Osteocyte (in vitro differentiated cells): ENCODE results near the gene HTR1D. TPM values are rescaled to one million over a fixed set of nuclear protein-coding genes. Genes with fewer than 3 reads are reported as not detected.

Experiments
- DNase-seq: peaks from one replicate; pipeline ENCODE4 v3.0.0; 2021; ENCODE audit warnings: mixed read lengths; ENCODE audit not compliant: unreplicated experiment; ENCODE audit errors: extremely low spot score
- H3K27ac Mint-ChIP-seq: one replicate; pipeline ENCODE4 v1.8.0; 2021; ENCODE audit warnings: mild to moderate bottlenecking, mixed read lengths; ENCODE audit not compliant: unreplicated experiment
- H3K27me3 Mint-ChIP-seq: one replicate; pipeline ENCODE4 v1.8.0; 2021; ENCODE audit warnings: mixed read lengths; ENCODE audit not compliant: unreplicated experiment
- H3K36me3 Mint-ChIP-seq: one replicate; pipeline ENCODE4 v1.8.0; 2021; ENCODE audit warnings: mixed read lengths; ENCODE audit not compliant: unreplicated experiment
- H3K4me1 Mint-ChIP-seq: one replicate; pipeline ENCODE4 v1.8.0; 2021; ENCODE audit warnings: mixed read lengths; ENCODE audit not compliant: unreplicated experiment
- H3K4me3 Mint-ChIP-seq: one replicate; pipeline ENCODE4 v1.8.0; 2021; ENCODE audit warnings: mild to moderate bottlenecking, moderate library complexity, mixed read lengths; ENCODE audit not compliant: unreplicated experiment
- H3K9me3 Mint-ChIP-seq: one replicate; pipeline ENCODE4 v1.8.0; 2021; ENCODE audit warnings: mixed read lengths; ENCODE audit not compliant: unreplicated experiment
- total RNA-seq: library from RNA; stranded (reverse); gene quantifications from 2 replicates; pipeline ENCODE4 v1.2.1, GENCODE V29; 2021
- TF ChIP-seq, protein P1 (sequence below): fragments of 200-600 bp; sonication (generic); IDR thresholded peaks from 2 replicates; pipeline ENCODE4 v1.5.0; 2021; ENCODE audit warnings: antibody characterized with exemption, mild to moderate bottlenecking, moderate library complexity

Gene HTR1D
- total RNA-seq, 1 donor from 2014 or later = 1.2 TPM

DNA sequence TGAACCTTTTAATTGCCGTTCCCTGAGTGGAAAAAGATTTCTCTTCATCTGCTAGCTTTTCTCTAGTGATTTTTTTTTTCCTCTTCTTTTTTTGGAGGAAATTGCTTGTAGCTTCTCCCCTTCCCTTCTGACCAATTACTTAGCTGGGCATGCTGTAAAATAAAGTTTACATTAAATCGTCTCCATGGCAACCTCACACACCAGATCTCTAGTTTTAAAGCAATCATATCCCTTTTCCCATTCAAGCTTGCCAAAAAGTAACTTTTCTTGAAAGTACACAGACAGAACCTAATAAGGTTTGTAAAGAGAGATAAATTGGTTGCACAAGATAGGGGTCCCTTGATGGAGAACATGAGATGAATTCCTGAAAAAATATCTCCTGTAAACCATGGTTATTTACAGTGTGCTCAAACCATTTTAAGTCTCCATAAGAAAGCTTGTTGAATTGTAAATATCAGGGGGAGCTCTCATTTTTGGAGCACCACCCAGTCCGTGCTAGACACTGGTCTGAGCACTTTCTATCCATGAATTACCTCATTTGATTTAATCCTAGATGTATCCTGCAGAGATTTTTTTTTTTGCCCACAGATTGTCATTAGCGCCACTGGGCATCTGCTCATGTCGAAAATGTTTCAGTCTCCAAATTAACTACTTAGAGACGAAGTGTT is 32.6 kb upstream of the HTR1D start:
- Mint-ChIP-seq H3K4me1 (peaks cover 8% of the 10 kb centered on the region), H3K4me3 (no peak overlapping the region), H3K9me3 (no peaks in the 10 kb centered on the region), H3K27me3 (no peaks in the 10 kb centered on the region), H3K36me3 (no peaks in the 10 kb centered on the region), H3K27ac (no peak overlapping the region)
- TF ChIP-seq, protein P1, sequence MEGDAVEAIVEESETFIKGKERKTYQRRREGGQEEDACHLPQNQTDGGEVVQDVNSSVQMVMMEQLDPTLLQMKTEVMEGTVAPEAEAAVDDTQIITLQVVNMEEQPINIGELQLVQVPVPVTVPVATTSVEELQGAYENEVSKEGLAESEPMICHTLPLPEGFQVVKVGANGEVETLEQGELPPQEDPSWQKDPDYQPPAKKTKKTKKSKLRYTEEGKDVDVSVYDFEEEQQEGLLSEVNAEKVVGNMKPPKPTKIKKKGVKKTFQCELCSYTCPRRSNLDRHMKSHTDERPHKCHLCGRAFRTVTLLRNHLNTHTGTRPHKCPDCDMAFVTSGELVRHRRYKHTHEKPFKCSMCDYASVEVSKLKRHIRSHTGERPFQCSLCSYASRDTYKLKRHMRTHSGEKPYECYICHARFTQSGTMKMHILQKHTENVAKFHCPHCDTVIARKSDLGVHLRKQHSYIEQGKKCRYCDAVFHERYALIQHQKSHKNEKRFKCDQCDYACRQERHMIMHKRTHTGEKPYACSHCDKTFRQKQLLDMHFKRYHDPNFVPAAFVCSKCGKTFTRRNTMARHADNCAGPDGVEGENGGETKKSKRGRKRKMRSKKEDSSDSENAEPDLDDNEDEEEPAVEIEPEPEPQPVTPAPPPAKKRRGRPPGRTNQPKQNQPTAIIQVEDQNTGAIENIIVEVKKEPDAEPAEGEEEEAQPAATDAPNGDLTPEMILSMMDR = no peak
- no peak for DNase-seq

DNA sequence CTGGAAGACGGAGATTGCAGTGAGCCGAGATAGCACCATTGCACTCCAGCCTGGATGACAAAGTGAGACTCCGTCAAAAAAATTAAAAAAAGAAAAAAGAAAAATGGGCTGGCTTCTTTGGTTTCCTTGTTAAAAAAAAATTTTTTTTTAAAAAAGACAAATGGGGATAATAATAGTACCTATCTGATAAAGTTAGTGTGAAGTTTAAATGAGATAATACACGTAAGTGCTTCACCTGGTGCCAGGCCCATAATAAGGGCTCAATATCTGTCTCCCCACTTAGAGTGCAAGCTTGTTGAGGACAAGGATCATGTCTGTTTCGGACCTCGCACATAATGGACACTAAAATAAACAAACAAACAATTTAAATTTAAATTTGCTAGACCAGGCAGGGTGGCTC is 30.0 kb upstream of the HTR1D start:
- TF ChIP-seq, protein P1 = no peak
- peaks cover 8% of the 10 kb centered on the region for H3K4me1 Mint-ChIP-seq
- DNase-seq = no peak
- H3K27ac Mint-ChIP-seq = no peak overlapping the region
- H3K9me3 Mint-ChIP-seq = no peaks in the 10 kb centered on the region
- H3K36me3 Mint-ChIP-seq = no peaks in the 10 kb centered on the region
- H3K27me3 Mint-ChIP-seq = no peaks in the 10 kb centered on the region
- no peak overlapping the region for H3K4me3 Mint-ChIP-seq

DNA sequence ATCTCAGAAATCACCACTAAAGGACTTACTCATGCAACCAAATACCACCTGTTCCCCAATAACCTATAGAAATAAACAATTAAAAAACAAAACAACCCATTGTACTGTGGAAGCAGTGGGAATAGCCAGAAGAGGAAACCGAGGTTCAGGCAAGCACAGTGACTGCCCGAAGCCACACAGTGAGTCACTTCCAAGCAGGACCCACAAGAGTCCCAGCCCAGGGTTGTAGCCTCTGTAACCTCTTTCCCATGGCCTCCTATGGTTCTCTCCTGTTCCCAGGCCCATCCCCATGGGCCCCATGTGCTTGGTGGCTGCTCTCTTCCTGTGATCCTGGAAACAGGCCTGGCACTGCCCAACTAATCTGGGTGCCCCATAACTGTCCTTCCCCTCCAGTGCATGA is 29.0 kb upstream of the HTR1D start:
- H3K4me3 Mint-ChIP-seq = no peak overlapping the region
- DNase-seq = no peak
- H3K9me3 Mint-ChIP-seq = no peaks in the 10 kb centered on the region
- H3K36me3 Mint-ChIP-seq = no peaks in the 10 kb centered on the region
- peaks cover 8% of the 10 kb centered on the region for H3K4me1 Mint-ChIP-seq
- no peak overlapping the region for H3K27ac Mint-ChIP-seq
- TF ChIP-seq, protein P1 = no peak
- H3K27me3 Mint-ChIP-seq = no peaks in the 10 kb centered on the region

DNA sequence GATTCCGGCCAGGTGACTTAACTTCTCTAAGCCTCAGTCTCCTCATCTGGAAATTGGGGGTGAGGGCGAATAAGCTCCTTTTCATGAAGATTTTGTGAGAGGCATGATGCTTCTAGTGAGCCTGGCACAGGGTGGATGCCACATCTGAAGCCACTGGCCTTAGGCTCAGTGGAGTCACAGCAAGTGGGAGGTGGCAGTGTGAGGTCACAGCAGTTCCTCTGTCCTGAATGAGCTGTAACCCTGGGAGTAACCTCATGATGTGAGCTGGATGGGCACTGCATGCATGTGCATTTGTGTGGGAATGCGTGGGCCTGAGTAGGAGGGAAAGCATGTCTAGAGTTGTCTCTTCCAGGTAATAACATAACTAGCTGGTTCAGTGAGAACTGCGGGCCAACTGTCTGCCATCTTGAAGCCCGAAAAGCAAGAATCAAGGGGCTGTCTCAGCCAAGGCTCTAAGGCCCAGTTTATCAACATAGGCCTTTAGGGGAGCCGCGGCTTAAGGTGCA is 27.0 kb upstream of the HTR1D start:
- Mint-ChIP-seq H3K36me3 (no peaks in the 10 kb centered on the region), H3K4me1 (no peaks in the 10 kb centered on the region), H3K9me3 (no peaks in the 10 kb centered on the region), H3K4me3 (no peak overlapping the region), H3K27me3 (no peaks in the 10 kb centered on the region), H3K27ac (no peak overlapping the region)
- DNase-seq = no peak
- TF ChIP-seq, protein P1 = no peak

DNA sequence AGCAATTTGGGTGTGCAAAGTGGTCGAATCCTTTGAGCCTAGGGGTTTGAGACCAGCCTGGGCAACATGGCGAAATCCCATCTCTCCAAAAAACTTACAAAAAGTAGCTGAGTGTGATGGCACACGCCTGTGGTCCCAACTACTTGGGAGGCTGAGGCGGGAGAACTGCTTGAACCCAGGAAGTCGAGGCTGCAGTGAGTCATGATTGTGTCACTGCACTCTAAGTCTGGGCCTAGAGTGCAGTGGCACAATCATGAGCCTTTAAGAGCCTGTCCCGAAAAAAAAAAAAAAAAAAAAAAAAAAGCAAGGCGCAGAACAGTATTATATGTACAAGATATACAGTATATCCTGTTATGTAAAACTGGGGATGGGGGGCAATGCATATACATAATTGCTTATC is 25.1 kb upstream of the HTR1D start:
- TF ChIP-seq, protein P1 = no peak
- no peaks in the 10 kb centered on the region for H3K27me3 Mint-ChIP-seq
- H3K27ac Mint-ChIP-seq = no peak overlapping the region
- DNase-seq = no peak
- H3K9me3 Mint-ChIP-seq = no peaks in the 10 kb centered on the region
- no peaks in the 10 kb centered on the region for H3K36me3 Mint-ChIP-seq
- no peaks in the 10 kb centered on the region for H3K4me1 Mint-ChIP-seq
- H3K4me3 Mint-ChIP-seq = no peak overlapping the region
